CD4-positive, alpha-beta T cell treated with Interleukin-17A for 1 hour (primary cell): ENCODE data around the gene ERBB4.

Source experiments
- DNase-seq: peaks from one replicate; pipeline ENCODE4 v3.0.0-alpha.2; 2020

ERBB4 gene

DNA sequence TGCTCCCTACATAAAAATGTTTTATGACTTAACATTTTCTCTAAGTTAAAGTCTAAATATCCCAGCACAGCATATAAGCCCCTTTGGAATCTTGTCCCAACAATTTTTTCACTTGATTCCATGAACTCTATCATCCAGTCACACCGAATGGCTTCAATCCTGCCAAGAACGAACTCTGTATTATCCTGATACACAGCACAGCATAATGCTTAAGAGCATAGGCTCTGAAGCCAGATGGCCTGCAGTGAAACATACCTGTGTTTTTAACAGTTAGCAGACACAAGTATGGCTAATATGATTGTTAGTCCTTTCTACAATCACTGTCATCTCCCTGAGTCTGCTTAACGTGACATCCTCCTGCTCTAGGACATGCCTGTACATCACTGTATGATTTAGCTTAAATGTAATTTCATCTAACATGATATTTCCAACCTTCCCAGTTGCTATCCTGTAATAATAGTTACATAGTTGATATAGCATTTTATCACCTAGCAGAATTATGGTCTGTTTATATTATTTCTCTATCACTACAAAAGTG, 669.5 kb downstream of the ERBB4 start:
- no peak for DNase-seq

DNA sequence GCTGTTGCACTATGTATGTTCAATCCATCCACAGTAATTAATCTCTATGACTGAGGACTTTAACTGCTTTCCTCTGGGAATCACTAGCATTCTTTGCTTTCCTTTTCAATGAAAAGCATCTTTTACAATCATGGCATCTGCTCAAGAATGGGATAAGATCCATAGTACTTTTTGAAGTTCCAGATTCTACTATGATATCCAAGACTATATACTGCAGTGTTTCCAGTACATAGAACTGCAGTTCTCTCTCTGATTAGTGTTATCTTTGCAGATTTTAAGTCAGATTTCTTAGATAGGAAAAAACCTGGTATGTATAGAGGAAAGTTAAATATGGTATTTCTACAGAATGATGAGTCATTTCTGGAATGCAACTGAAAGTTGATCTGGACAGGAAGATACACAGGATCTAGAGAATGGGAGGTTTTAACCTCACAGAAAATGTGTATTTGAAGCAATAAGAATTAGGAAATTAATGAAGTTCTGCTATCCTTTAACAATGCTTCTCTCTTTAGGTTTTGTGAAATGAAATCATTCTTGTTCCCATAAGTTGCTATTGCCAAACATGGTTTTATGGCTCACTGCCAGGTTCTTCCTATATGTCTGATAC, 670.7 kb downstream of the ERBB4 start:
- no peak for DNase-seq

DNA sequence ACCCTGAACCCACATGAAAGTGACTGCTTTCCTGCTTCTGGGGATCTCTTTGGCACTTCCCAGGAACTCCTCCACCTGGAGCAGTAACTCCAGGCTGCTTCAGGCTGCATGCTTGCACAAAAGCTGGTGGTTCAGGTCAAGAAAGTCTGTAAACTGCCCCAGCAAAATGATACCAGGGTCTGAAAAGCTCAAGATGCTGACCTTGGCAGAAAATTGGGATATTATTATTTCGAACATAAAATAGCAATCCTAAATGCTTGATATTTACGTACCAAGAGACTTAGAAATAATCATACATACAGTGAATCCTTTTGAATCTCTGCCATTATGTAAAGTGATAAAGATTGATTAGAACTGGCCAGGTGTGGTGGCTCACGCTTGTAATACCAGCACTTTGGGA, 674.3 kb downstream of the ERBB4 start:
- no peak for DNase-seq

DNA sequence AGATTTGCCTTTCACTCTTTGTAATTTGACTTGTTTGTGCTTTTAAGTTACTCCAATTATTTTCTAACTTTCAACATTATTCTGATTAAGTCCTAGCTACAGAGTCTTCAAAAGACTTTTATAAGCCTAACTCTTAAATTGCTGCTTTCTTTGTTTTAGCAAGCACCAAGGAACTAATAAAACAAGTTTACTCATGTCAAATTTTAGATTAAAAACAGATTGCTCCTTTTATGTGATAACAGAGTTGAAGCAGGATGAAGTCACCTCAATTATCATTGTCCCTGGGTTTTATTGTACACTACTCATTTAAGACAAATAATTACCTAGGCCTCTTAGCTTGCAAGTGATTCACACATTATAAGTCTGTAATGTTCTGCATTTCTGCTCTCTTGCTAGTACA, 678.4 kb downstream of the ERBB4 start:
- DNase-seq, result no peak

DNA sequence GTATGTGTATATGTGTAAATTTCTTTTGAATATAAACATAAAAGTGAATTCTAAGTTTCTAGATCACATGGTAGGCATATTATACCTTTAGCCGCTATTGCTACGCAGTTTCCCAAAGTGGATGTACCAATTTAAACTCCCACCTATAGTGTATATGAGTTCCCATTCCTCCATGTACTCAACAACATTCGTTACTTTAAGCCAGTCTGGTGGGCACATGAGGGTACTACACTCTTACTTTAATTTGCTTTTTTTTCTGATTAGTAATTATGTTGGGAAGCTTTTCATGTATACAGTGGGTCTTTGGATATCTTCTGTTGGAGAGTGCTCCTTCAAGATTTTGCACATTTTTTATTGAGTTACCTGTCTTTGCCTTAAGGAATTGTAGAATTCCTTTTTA, 683.8 kb downstream of the ERBB4 start:
- no peak for DNase-seq

DNA sequence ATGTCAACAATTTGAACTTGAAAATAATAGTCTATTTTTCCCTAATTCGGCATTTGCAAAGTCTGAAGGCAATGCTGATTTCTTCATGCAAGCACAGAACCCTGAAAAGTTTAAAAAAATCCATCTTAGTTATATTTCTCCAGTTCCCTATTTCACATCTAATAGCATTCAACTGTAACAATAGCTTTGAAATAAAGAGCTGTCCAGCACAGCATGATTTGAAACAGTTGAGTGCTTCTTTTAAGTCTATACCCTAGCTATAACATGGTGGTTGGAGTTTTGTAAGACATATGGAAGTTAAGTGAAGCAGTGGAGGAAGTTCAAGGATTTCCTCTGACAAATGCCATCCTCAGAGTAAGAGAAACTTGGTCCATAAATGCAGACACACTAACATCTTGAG, 691.9 kb downstream of the ERBB4 start:
- no peak for DNase-seq

DNA sequence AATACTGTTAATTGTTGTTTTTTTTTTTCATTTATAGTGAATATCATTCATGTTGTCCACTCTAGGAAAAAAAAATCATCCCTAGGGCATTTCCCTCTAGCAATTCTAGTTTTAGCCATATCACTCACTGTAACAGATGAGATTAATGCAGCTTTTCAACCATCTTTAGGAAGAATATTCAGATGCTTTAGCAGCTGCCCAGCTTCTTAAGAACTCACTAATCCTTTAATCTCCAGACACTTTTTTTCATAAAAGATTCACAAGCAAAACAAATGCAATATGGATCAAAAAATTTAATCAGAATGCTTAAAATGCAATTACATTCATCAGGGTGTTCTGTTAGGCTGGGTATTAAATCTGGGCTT, 692.6 kb downstream of the ERBB4 start:
- DNase-seq, result no peak

DNA sequence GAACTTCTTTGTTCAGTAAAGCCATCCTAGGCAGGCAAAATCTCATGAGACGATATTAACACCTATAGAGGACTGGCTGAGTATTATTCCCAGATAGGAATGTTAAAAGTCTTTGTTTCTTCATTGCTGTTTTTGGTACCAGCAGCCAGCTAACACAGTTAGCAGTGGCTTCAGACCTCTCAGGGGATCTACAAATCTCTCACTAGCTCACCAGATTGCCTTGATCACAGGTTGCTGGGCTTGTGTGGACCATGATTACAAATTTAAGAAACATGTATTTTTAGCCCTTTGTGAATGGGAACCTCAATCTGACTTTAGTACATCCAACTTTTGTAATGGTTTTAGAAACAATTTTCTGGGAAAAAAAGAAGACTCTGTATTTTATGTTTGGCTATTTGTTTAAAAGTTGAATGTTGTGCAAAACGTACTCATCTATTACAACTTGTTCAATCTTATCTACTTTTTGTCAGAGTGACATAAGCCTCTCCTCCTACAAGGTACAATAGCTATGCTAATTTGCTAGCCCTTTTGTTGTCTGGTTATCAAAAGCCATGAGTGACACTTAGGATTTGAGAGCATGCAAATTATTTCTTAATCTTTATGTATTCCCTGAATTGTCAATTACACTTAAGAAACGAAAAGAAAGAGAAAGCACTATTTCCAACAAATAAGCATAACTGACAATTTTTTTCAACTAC, 693.1 kb downstream of the ERBB4 start:
- no peak for DNase-seq

DNA sequence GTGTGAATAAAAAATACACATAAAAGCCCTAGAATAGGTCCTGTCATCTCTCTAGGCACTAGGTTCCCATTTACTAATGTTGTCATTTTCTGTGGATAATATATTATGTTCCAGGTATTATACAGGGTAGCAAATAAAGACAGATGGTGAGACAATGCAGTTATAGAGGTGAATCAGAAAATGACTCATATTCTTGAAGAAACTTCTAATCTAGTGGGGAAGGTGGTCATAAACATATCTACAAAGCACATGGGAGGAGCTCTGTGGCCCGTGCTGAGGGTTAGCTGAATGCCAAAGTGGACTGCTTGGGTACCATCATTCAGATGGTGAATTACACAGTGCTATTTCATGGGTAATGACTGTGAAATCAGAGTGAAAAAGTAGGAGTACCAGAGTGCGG, 700.9 kb downstream of the ERBB4 start:
- DNase-seq, result no peak

DNA sequence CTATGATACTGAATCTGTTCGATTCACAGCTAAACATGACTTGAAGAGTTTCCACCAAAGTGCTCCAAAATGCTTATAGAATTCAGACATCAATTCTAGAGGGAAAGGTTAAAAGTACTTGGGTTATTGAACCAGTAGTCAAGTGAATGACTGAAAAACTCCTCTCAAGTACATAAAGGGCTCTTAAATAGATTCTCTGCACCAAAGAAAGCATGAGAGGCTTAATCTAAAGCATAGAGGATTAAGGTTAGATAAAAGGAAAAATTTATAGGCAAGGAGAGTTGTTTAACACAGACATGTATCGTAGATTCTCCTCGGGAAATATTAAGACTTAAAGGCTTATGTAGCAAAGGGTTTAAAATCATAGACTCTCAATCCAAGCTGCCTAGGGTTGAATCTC, 701.4 kb downstream of the ERBB4 start:
- DNase-seq, result no peak

DNA sequence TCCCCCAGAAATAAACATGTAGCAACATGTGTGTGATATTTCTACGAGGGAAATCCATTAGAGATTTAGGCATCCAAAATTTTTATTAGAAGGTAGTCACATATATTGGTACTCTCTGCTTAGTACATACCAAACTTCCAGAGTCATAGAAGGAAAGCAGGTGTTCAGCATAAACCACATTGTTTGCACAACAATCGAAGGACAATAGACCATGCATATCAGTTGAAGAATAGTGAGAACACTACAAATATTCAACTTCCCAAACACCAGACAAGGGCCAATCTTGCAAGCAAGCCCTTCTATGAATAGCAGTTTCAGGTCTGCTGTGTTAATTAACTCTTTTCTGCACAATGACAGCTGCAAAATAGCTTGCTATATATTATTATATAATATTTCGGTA, 702.2 kb downstream of the ERBB4 start:
- DNase-seq, result no peak

DNA sequence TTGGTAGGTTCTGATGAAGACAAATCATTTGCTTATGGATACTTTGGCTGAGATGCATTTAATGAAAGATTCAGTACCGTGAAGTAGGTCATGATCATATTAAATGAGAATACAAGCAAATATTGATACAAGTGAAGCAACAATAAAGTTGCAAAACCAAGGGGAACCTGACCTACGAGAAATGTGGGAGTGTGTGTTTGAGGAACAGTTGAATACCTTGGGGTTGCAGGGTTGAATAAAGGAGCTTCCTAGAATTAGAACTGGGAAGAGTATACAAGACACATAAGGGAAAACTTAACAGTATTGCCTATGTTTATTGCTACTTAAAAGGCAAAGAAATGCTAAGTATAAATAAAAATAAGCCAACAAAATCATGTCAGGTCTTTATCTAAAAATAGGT, 702.9 kb downstream of the ERBB4 start:
- no peak for DNase-seq

DNA sequence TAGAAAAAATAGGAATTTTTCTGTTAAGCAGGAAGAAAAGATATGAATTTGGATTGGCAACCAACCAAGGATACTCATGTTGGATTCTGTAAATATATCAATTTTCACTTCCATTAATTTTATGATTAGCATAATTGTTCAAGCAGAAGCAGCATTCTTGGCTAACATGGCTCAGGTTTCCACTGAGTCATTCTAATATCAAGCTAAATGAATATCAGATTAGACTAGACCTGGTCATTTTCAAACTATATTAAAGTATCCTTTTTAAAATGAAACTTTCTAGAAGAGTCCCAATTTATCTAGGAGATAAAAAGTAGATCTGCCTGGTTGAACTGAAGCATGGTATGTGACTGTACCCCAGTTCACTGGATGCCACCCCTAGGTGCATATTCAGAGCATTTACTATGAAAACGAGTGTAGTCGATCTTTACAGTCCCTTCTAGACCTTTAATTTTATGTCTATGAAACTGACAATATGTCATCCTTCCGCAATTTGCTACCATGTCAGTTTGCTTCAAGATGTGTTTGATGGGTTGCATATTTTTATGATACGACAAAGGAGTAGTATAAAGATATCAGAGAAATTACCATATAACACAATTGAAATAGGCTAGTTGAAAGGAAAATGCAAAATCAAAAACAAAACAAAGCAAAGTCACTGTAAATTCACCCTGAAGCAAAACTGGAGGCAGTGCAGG, 704.9 kb downstream of the ERBB4 start:
- no peak for DNase-seq

DNA sequence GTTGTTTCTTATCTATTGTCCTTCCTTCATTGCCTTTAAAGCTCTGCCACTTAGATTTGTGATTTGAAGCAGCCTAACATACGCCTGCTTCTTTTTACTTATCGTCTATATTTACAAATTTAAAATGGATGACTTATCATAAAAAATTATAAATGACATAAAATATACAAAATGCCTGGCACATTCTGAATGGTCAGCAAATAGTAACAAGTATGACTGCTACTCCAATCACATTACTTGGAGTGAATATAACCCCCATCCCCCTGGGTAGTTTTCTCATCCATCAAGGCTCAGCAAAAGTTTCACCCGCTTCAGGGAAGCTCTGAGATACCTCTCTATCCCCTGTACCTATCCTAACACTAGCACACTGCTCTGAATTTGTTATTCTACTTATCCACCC, 708.9 kb downstream of the ERBB4 start:
- no peak for DNase-seq

DNA sequence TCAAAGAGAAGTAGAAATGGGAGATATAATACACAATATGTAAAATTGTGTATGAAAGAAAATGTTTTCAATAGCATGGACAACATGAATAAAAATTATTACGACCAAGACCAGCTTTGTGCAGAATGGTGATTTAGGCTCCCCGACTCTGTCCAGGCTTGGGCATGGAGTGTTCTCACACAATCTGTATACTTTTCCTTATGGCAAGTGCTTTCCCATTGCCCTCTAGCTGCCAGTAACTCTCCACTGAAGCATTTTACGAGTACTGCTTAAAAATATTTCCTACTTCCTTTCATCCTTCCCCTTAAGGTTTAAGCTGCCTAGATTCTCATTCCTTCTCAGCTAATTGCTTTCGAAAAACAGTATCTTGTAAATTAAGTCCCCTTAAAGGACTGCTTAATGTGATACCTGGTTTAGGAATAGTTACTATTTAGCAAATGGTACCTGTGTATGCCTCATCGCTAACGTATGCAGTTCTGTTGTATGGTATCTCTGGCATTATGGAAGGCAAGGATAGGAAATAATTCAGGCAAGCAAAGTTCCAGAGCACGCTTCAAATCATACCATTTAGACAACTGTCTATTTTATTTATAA, 714.6 kb downstream of the ERBB4 start:
- DNase-seq, result no peak

DNA sequence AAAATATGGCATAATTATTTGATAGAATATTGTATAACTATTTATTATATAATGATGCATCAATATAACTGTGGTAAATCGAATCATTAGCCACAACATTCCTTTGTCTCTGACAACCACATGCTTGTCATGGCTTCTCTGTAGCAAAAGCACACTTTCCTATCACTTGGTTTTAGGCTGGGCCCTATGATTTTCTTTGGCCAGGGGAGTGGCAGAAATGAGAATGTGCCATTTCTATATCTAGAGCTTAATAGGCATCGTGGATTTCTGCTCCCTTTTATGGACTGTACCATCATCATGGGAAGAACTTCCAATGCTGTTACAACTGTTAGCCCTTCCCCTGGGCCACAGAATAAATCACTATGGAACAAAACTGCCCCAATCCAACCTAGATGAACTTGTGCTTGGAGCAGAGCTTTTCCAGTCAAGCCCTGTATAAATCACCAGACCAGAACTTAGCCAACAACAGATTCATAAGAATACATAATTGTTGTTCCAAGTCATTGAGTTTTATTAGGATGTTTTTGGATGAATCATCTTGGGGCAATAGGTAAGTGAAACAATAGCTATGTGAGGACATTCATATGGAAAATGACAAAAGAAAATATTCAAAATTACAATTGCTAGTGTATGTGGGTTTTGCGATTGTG, 715.8 kb downstream of the ERBB4 start:
- DNase-seq, result no peak

DNA sequence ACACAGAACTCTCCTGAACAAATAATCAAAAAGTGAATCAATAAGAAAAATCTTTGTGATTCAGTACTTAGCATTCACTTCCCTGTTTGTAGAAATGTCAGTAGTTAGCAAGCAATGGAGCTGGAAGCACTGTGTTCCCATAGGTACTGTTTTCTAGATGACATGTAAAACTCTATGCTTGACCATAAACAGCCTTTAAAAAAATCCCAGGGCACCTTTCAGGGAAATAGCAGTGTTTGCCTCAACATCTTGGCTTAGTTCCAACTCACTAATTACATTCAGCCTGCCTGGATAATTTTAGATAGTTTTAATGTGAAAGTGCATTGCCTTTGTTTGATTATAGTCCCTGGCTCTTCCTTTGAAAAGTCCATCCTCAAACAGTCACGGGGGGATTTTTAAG, 721.8 kb downstream of the ERBB4 start:
- no peak for DNase-seq

DNA sequence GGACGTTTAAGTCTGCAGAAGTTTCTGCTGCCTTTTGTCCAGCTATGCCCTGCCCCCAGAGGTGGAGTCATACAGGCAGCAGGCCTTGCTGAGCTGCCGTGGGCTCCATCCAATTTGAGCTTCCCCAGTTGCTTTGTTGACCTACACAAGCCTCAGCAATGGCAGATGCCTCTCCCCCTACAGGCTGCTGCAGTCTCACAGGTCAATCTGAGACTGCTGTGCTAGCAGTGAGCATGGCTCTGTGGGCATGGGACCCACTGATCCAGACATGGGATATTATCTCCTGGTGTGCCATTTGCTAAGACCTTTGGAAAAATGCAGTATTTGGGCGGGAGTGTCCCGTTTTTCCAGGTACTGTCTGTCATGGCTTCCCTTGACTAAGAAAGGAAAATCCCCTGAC, 726.0 kb downstream of the ERBB4 start:
- no peak for DNase-seq

DNA sequence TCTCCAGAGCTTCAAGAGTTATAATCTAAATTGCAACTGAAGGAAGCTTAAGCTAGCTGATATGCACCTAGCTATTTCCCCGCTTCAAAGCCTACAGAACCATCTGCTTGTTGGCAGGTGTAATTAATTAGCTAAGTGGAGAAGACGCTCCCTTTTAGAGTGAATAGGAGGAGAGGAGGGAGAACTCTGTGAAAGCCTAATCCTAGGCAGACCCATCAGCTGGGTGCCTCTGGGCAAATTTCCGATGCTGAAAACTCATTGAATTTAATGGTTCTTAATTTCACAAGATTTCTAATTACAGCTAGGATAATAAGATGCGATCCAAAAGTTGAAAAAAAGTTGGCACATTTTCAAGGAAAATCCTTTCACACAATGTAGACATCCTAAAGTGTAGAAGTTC, 735.9 kb downstream of the ERBB4 start:
- no peak for DNase-seq

DNA sequence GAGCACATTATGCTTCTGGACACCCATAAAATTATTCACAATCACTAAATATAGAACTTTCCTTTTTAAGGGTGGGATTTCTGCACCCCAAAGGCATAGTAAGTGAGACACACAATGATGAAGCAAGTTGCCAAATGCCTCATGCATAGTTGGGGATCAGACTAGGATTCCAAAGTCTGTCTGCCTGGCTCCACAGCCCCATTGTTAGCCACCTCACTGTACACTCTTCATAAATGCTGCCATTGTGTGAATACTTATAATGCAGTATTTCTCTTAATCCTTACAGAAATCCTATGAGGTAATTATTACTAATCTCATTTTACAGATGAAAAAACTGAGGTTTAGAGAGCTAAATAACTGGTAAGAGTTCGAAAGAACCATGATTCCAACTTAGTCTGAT, 738.6 kb downstream of the ERBB4 start:
- DNase-seq, result no peak

DNA sequence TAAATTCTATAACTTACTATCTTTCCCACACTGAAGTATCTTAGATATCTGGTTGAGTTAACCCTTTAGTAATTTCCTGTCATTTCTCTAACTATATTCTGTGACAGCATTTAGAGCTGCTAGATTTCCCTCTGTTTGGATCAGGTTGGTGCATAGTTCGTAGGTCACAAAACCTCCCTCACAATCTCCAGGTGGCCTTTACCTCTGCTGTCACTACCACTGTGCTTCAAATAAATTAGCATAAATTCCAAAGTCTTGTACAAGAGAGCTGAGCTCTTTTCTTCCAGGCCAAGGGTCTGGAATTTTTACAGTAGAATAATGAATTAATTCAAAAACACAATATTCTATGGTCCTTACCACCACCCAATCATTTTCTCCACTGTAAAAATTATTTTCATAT, 739.7 kb downstream of the ERBB4 start:
- no peak for DNase-seq

DNA sequence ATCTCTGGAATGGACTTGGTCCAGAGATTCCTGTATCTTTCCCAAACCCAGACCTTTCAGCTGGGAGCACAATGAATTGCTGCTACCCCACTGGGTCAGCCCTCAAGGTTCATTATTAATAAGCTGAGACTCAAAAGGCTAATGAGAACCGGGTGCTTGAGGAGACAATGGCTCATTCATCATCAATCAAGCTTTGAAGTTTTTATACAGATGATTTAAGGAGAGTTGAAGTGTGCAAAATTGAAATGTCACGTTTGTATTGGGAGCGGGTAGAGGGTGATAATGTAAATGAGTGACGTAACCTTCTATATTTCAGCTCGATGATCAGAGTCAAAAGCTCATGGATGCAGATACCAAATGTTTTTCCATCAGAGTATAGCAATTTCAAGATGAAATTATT, 744.9 kb downstream of the ERBB4 start:
- no peak for DNase-seq

DNA sequence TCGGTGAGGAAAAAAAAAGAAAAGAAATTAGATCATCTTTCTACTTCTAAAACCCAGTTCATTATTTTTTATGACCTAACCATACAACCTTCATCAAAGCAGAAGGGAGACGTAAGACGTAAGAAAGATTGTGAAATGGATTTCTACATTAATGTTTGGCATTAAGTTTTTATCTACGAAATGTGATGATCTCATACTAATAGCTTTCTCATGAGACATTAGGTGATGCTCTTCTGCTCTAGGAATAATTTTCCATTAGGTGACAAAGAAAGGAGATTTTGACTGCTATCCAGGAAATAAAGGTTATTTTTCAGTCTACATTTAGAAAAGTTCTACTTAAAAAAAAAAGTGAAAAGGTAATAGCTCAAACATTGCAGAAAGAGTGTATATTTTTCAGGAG, 748.6 kb downstream of the ERBB4 start:
- no peak for DNase-seq

DNA sequence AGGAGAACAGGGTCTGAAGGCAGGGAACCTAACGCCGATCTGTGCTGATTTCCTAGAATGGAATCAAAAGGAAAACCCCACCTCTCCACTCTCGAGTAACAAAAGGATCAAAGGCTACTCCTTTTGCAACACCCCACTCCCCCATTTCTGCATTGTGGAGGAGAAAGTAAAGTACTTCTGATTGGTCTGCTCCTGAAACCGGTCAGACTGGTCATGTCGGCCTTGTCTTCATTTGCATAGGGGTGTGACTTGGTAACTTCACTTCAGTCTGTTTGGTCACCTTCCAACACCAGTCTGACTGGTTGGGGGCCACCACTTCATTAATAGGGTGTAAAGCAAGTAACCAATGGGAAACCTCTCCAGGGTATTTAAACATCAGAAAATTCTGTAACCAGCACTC, 771.9 kb downstream of the ERBB4 start:
- no peak for DNase-seq
